Measurements from ENCODE around the gene MYEF2. TPM values are rescaled to one million over a fixed set of nuclear protein-coding genes. Genes with fewer than 3 reads are reported as not detected.

The MYEF2 gene
- total and polyA plus RNA-seq, 2 of the 8 experiments (the other 6 are each of a cell fraction or from before 2014, with no cell fraction given): 18.9 to 79.2 TPM

GRCh38 chr15:48091522-48091921 is 86.6 kb downstream of the MYEF2 start:
- Histone ChIP-seq H3K23ac (ENCODE audit: insufficient read length) (no peak overlapping the region), H2AFZ (ENCODE audit: low read length) (no peak overlapping the region), H3K36me3 (ENCODE audit: control insufficient read depth in 2 of 4, insufficient read depth in 4 of 4, low read length in 3 of 4) (no peaks in the 10 kb centered on the region), H4K91ac (replicated peaks; ENCODE audit: insufficient read length, low read length) (no peak overlapping the region), H3K27ac (ENCODE audit: low read depth, low read length) (no peak overlapping the region), H2BK15ac (ENCODE audit: low read length) (no peak overlapping the region), H4K8ac (ENCODE audit: extremely low read depth, insufficient read depth, low read length) (no peak overlapping the region), H3K23me2 (ENCODE audit: low read depth, low read length) (no peaks in the 10 kb centered on the region), H2AK5ac (ENCODE audit: low read depth, low read length) (no peak overlapping the region), H2BK120ac (replicated peaks; ENCODE audit: low read depth, low read length) (no peak overlapping the region), H3K56ac (replicated peaks; ENCODE audit: insufficient read length, low read depth, low read length) (no peak overlapping the region), H3K4me1 (replicated peaks in 1 of 4; ENCODE audit: control insufficient read depth in 3 of 4, insufficient read depth in 4 of 4, low read length in 3 of 4) (no peaks in the 10 kb centered on the region), H4K20me1 (replicated peaks in 1 of 2; ENCODE audit: control insufficient read depth in 1 of 2, insufficient read depth in 2 of 2, low read length in 2 of 2) (no peaks in the 10 kb centered on the region), H3K4ac (replicated peaks; ENCODE audit: insufficient read length, low read depth, low read length) (no peak overlapping the region), H2BK12ac (ENCODE audit: low read depth, low read length) (no peak overlapping the region), H3K27me3 (replicated peaks in 1 of 4; ENCODE audit: control insufficient read depth in 3 of 4, extremely low read depth in 1 of 4, insufficient read depth in 3 of 4, low read length in 3 of 4) (no peaks in the 10 kb centered on the region), H3K79me1 (ENCODE audit: low read depth, low read length) (no peaks in the 10 kb centered on the region), H3K4me3 (ENCODE audit: extremely low read depth in 1 of 4, insufficient read depth in 2 of 4, low read depth in 3 of 4, low read length in 4 of 4) (no peak overlapping the region), H3K9me3 (ENCODE audit: insufficient read depth in 2 of 2, low read depth in 1 of 2, low read length in 1 of 2) (peaks cover 14 to 15% of the 10 kb centered on the region in 2 experiments; a peak in 3 of 4 replicates), H3K14ac (ENCODE audit: insufficient read length) (no peak overlapping the region), H3K9ac (replicated peaks in 1 of 4; ENCODE audit: extremely low read depth in 1 of 4, low read depth in 3 of 4, low read length in 3 of 4) (no peak overlapping the region), H3K79me2 (ENCODE audit: control insufficient read depth in 1 of 2, insufficient read depth in 2 of 2, low read length in 2 of 2) (no peaks in the 10 kb centered on the region), H3K4me2 (ENCODE audit: insufficient read depth in 1 of 2, low read depth in 2 of 2, low read length in 2 of 2) (no peak overlapping the region), H2BK20ac (ENCODE audit: low read length) (no peak overlapping the region), H3K18ac (ENCODE audit: extremely low read depth, low read length) (no peak overlapping the region), H2BK5ac (ENCODE audit: low read depth, low read length) (no peak overlapping the region), H4K5ac (ENCODE audit: insufficient read length, low read depth, low read length) (no peak overlapping the region)
- FAIRE-seq: no peak
- DNase-seq (ENCODE audit: low read depth in 1 of 2, low spot score in 2 of 2): no peak
- CTCF ChIA-PET (ENCODE audit: partially characterized antibody): interaction anchor here (0.6 to 1.2 kb wide), 4 partner anchors 20 to 555 kb away, joined by 3 to 4 read pairs (median 3); no protein-coding TSS in a partner anchor
- POLR2A ChIA-PET (ENCODE audit: partially characterized antibody): no interaction called here
- WGBS, 2 experiments (ENCODE audit: extremely low coverage in 1 of 2, insufficient coverage in 1 of 2, insufficient read length in 1 of 2, insufficient replicate concordance in 2 of 2, low coverage in 1 of 2, low lambda C conversion rate in 2 of 2, missing lambda C conversion rate in 1 of 2): 98% methylated on average over 4 of the region's 4 CpGs; no CpG with 5 or more reads in 1 of the 2 experiments
- TF ChIP-seq TAF1 (IDR thresholded peaks at IDR 0.05; ENCODE audit: low read depth, low read length) (no peak), TCF12 (IDR thresholded peaks at IDR 0.05; ENCODE audit: low read depth, low read length) (no peak), E2F6 (IDR thresholded peaks at IDR 0.05) (no peak), CTCF (IDR thresholded peaks at IDR 0.05; ENCODE audit: control extremely low read depth in 1 of 3, insufficient read depth in 1 of 3, low read depth in 1 of 3, low read length in 3 of 3) (no peak), RFX5 (IDR thresholded peaks at IDR 0.05; ENCODE audit: borderline replicate concordance, low read depth, low read length) (no peak), MAX (IDR thresholded peaks at IDR 0.05) (no peak), SP4 (IDR thresholded peaks at IDR 0.05; ENCODE audit: low read length) (no peak)
